Epithelial cell of proximal tubule (primary cell): ENCODE results near the gene BLVRB. TPM values are rescaled to one million over a fixed set of nuclear protein-coding genes. Genes with fewer than 3 reads are reported as not detected.
"Not testable (repeated sequence)": the region's sequence is repeated elsewhere in the genome, so short reads cannot be mapped to it uniquely, and the experiment has no call there.

Experiments
- DNase-seq: peaks from one replicate; pipeline ENCODE4 v3.0.0-alpha.2; 2011; ENCODE audit warnings: low read depth
- H3K4me3 ChIP-seq: 2 replicates; pipeline ENCODE4 v1.5.1; 2011; ENCODE audit warnings: low read depth, mild to moderate bottlenecking, low read length
- total RNA-seq: library from RNA; depleted of rRNA; stranded (reverse); fragments of >200 nt; gene quantifications from 2 replicates; pipeline ENCODE4 v1.2.3, GENCODE V29; 2015
- TF ChIP-seq, protein P1 (sequence below): conservative IDR thresholded peaks from 2 replicates; pipeline ENCODE4 v1.5.1; 2012; ENCODE audit warnings: low read depth, mild to moderate bottlenecking, low read length

Gene BLVRB
- total RNA-seq, 1 donor from 2014 or later = 34.0 TPM

DNA sequence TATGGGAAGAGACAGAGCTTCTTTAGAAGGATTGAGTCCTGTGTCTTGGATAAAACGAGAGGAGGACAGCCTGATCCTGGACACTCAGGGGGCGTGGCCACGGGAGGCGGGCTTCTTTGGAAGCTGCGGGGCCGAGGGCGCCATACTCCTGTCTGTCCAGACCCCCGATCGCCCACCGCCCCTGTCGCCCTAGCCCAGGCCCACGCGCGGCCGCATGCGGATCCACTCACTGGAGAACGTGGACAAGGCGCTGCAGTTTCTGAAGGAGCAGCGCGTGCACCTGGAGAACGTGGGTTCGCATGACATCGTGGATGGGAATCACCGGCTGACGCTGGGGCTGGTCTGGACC lies 24.3 kb upstream of the BLVRB start:
- TF ChIP-seq, protein P1, sequence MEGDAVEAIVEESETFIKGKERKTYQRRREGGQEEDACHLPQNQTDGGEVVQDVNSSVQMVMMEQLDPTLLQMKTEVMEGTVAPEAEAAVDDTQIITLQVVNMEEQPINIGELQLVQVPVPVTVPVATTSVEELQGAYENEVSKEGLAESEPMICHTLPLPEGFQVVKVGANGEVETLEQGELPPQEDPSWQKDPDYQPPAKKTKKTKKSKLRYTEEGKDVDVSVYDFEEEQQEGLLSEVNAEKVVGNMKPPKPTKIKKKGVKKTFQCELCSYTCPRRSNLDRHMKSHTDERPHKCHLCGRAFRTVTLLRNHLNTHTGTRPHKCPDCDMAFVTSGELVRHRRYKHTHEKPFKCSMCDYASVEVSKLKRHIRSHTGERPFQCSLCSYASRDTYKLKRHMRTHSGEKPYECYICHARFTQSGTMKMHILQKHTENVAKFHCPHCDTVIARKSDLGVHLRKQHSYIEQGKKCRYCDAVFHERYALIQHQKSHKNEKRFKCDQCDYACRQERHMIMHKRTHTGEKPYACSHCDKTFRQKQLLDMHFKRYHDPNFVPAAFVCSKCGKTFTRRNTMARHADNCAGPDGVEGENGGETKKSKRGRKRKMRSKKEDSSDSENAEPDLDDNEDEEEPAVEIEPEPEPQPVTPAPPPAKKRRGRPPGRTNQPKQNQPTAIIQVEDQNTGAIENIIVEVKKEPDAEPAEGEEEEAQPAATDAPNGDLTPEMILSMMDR = no peak
- no peak for DNase-seq
- H3K4me3 ChIP-seq = no peak overlapping the region

DNA sequence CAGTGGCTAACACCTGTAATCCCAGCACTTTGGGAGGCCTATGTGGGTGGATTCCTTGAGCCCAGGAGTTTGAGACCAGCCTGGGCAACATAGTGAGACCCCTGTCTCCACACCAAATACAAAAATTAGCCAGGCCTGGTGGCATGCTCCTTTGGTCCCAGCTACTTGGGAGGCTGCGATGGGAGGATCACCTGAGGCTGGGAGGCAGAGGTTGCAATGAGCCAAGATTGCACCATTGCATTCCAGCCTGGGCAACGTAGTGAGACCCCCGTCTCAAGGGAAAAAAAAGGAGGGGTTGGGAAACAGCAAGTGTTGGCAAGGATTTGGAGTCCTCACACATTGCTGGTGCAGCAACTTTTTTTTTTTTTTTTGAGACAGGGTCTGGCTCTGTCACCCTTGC lies 20.5 kb upstream of the BLVRB start:
- H3K4me3 ChIP-seq = no peak overlapping the region
- TF ChIP-seq, protein P1 = no peak
- no peak for DNase-seq

DNA sequence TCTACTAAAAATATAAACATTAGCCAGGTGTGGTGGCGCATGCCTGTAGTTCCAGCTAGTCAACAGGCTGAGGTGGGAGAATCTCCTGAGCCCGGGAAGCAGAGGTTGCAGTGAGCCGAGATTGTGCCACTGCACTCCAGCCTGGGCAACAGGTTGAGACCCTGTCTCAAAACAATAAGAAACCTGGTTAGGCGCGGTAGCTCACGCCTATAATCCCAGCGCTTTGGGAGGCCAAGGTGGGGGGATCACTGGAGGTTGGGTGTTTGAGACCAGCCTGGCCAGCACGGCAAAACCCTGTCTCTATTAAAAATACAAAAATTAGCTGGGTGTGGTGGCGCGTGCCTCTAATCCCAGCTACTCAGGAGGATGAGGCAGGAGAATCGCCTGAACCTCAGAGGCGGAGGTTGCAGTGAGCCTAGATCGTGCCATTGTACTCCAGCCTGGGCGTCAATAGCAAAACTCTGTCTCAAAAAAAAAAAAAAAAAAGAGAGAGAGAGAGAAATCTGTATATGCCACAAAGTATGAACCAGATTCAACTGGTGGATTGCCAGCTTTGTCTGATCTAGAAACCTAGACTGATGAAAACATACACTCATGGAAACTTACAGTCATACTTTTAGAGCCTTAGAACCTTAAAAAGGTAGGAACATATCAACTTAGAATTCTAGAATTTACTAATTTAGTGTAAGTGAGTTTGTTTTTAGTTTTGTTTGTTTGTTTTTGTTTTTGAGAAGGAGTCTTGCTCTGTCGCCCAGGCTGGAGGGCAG lies 10.5 kb upstream of the BLVRB start:
- H3K4me3 ChIP-seq, DNase-seq: not testable (repeated sequence)

DNA sequence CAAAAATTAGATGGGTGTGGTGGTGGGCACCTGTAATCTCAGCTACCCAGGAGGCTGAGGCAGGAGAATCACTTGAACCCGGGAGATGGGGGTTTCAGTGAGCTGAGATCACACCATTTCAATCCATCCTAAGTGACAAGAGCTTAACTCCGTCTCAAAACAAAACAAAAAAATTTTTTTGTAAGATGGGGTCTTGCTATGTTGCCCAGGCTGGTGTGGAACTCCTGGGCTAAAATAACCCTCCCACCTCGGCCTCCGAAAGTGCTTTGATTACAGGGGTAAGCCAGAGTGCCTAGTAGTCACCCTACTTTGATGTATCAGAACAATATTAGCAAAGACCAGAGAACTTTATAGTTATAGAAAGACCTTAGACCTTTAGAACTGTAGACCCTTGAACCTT lies 9.2 kb upstream of the BLVRB start:
- H3K4me3 ChIP-seq = no peak overlapping the region
- DNase-seq = no peak
- TF ChIP-seq, protein P1 = no peak

DNA sequence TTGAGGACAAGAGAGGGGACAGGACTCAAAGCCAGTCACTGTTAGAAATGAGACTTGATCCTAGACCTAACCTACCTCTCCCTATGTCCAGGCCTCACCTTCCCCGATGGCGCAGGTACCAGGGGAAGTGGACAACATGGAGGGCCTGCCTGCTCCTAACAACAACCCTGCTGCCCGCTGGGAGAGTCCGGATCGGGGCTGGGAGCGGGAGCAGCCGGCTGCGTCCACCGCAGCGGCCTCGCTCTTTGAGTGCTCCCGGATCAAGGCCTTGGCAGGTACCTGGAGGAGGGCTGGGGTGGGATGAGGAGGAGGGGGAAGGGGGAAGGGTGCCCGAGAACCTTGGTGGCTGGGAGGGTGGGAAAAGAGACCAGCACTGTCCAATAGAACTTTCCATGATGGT lies 7.0 kb upstream of the BLVRB start:
- no peak for DNase-seq
- TF ChIP-seq, protein P1 = no peak
- H3K4me3 ChIP-seq = no peak overlapping the region

DNA sequence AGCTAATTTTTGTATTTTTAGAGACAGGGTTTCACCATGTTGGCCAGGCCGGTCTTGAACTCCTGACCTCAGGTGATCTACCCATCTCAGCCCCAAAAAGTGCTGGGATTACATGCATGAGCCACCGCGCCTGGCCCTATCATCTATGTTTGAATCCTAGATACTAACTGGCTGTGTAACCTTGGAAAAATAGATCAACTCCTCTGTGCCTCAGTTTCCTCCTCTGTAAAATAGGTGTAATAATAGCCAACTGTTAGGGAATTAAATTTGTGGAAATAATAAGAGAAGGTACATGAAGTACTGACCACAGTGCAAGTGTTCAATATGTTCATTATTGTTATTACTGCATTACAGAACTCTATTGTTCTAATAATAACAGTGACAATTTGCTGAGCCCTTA lies 5.6 kb upstream of the BLVRB start:
- TF ChIP-seq, protein P1 = no peak
- H3K4me3 ChIP-seq = no peak overlapping the region
- no peak for DNase-seq

DNA sequence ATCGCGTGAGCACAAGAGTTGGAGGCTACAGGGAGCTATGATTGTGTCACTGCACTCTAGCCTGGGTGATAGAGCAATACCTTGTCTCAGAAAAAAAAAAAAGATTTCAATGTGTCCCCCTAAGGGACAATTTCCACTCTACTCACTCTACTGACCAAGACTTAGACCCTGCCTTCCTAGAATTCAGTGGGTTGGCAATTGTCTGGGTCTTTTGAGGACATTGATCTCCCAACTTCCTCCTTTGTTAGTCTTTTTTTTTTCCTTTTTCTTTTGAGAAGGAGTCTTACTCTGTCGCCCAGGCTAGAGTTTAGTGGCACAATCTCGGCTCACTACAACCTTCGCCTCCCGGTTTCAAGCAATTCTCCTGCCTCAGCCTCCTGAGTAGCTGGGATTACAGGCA lies 3.5 kb upstream of the BLVRB start:
- DNase-seq = no peak
- no peak overlapping the region for H3K4me3 ChIP-seq
- TF ChIP-seq, protein P1 = no peak
